ENCODE measurements around the gene GRM8. TPM values are rescaled to one million over a fixed set of nuclear protein-coding genes. Genes with fewer than 3 reads are reported as not detected.

Gene GRM8
- polyA plus RNA-seq, 1 donor from 2014 or later: 1.5 TPM

DNA sequence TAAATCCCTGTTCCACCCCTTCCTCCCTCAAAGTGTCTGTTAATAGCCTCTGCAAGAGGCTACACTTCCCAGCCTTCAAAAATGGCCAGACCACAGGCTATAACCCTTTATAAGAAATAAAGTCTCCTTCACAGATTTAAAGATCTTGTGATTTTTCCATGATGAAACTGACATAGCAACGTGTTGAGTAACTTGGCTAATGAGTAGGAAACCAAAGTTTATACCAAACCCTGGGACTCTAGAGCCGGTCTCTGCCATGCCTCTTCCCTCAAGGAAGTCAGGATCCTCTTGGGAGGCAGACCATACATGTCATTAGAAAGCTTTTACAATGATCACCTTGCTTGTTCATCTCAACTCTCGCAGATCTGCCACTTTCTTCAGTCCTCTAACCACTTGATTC is 44.4 kb downstream of the GRM8 start:
- H3K9me2 ChIP-seq (ENCODE audit: insufficient read depth, low read length): no peaks in the 10 kb centered on the region
- no peaks in the 10 kb centered on the region for H3K27me3 ChIP-seq (ENCODE audit: insufficient read depth, low read depth, low read length)
- H3K36me3 ChIP-seq (ENCODE audit: insufficient read depth, low read length): no peaks in the 10 kb centered on the region
- no peaks in the 10 kb centered on the region for H3K9me3 ChIP-seq (ENCODE audit: low read length)
- no peak overlapping the region for H3K4me3 ChIP-seq (ENCODE audit: low read length)
- no peaks in the 10 kb centered on the region for H4K20me1 ChIP-seq (ENCODE audit: insufficient read depth)
- H3K27ac ChIP-seq (ENCODE audit: low read length): no peak overlapping the region
- no peak overlapping the region for H3K9ac ChIP-seq (ENCODE audit: low read length)
- H2AFZ ChIP-seq (ENCODE audit: low read depth, low read length): no peak overlapping the region
- no peak overlapping the region for H3K4me2 ChIP-seq (ENCODE audit: low read length)
- TF ChIP-seq SMC3 (conservative IDR thresholded peaks at IDR 0.05; ENCODE audit: poor library complexity): no peak
- no peak for TF ChIP-seq POLR2AphosphoS5 (IDR thresholded peaks at IDR 0.05)
- no peak for TF ChIP-seq REST (IDR thresholded peaks at IDR 0.05; ENCODE audit: borderline replicate concordance)
- TF ChIP-seq RAD21 (conservative IDR thresholded peaks at IDR 0.05): no peak
- no peaks in the 10 kb centered on the region for H3F3A ChIP-seq (ENCODE audit: insufficient read depth, low read length, poor library complexity, severe bottlenecking)
- H3K79me2 ChIP-seq (replicated peaks; ENCODE audit: insufficient read depth, low read length): no peaks in the 10 kb centered on the region

DNA sequence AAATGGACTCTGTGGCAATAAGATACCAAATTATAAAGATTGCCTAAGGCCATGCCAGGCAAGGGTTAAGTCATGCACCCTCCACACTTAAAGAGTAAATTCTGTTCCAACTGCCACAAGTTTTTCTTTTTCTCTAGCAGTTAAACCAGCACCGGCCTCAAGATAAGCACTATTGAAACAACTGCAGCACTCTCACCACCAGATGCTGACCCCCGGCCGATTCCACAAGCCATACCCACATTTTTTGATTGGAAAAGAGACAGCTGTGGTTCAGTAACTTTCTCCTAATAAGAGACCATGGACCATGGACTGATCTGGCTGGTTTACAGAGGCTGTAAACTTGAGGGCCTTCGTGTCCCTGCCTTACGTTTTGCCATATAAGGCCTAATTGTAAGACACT is 44.9 kb downstream of the GRM8 start:
- H3K27ac ChIP-seq (ENCODE audit: low read length): no peak overlapping the region
- no peaks in the 10 kb centered on the region for H3K9me3 ChIP-seq (ENCODE audit: low read length)
- H2AFZ ChIP-seq (ENCODE audit: low read depth, low read length): no peak overlapping the region
- H3K4me2 ChIP-seq (ENCODE audit: low read length): no peak overlapping the region
- H3F3A ChIP-seq (ENCODE audit: insufficient read depth, low read length, poor library complexity, severe bottlenecking): no peaks in the 10 kb centered on the region
- no peak for TF ChIP-seq SMC3 (conservative IDR thresholded peaks at IDR 0.05; ENCODE audit: poor library complexity)
- TF ChIP-seq RAD21 (conservative IDR thresholded peaks at IDR 0.05): no peak
- TF ChIP-seq EZH2 (IDR thresholded peaks at IDR 0.05; ENCODE audit: borderline replicate concordance, insufficient read depth, low read length, poor library complexity, severe bottlenecking): no peak
- TF ChIP-seq TAF1 (IDR thresholded peaks at IDR 0.05; ENCODE audit: low read depth): no peak
- no peak for TF ChIP-seq MXI1 (conservative IDR thresholded peaks at IDR 0.05; ENCODE audit: poor library complexity, severe bottlenecking)
- TF ChIP-seq REST (IDR thresholded peaks at IDR 0.05; ENCODE audit: borderline replicate concordance): no peak
- TF ChIP-seq, protein P1, sequence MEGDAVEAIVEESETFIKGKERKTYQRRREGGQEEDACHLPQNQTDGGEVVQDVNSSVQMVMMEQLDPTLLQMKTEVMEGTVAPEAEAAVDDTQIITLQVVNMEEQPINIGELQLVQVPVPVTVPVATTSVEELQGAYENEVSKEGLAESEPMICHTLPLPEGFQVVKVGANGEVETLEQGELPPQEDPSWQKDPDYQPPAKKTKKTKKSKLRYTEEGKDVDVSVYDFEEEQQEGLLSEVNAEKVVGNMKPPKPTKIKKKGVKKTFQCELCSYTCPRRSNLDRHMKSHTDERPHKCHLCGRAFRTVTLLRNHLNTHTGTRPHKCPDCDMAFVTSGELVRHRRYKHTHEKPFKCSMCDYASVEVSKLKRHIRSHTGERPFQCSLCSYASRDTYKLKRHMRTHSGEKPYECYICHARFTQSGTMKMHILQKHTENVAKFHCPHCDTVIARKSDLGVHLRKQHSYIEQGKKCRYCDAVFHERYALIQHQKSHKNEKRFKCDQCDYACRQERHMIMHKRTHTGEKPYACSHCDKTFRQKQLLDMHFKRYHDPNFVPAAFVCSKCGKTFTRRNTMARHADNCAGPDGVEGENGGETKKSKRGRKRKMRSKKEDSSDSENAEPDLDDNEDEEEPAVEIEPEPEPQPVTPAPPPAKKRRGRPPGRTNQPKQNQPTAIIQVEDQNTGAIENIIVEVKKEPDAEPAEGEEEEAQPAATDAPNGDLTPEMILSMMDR (IDR thresholded peaks at IDR 0.05; ENCODE audit: poor library complexity, severe bottlenecking): no peak
- no peak for TF ChIP-seq EP300 (conservative IDR thresholded peaks at IDR 0.05; ENCODE audit: poor library complexity, severe bottlenecking)
- no peak for TF ChIP-seq POLR2AphosphoS5 (IDR thresholded peaks at IDR 0.05)
- no peaks in the 10 kb centered on the region for H3K27me3 ChIP-seq (ENCODE audit: insufficient read depth, low read depth, low read length)
- no peaks in the 10 kb centered on the region for H4K20me1 ChIP-seq (ENCODE audit: insufficient read depth)
- H3K4me3 ChIP-seq (ENCODE audit: low read length): no peak overlapping the region
- no peak overlapping the region for H3K9ac ChIP-seq (ENCODE audit: low read length)
- H3K36me3 ChIP-seq (ENCODE audit: insufficient read depth, low read length): no peaks in the 10 kb centered on the region
- H3K9me2 ChIP-seq (ENCODE audit: insufficient read depth, low read length): no peaks in the 10 kb centered on the region
- no peaks in the 10 kb centered on the region for H3K79me2 ChIP-seq (replicated peaks; ENCODE audit: insufficient read depth, low read length)

Measured in neural cell (in vitro differentiated cells).